Spleen (tissue), 11 donors: Measurements from ENCODE around the gene ADGRG1. TPM values are rescaled to one million over a fixed set of nuclear protein-coding genes. Genes with fewer than 3 reads are reported as not detected.

Experiments used
- DNase-seq: peaks from one replicate; pipeline ENCODE4 v3.0.0-alpha.2; 2020
- H3K27ac ChIP-seq, 8 donors: fragments of 200-600 bp; sonication (generic) in 7 of 8; 1 replicate in 4 of 8; 2 replicates in 4 of 8; pipeline versions ENCODE4 v1.5.0 to v1.8.0; 2016 to 2021; ENCODE audit warnings: inconsistent platforms in 4 of 8, mild to moderate bottlenecking in 4 of 8, moderate library complexity in 1 of 8
- H3K27me3 ChIP-seq, 7 donors: fragments of 200-600 bp; sonication (generic) in 6 of 7; replicated peaks in 1 of 7; 1 replicate in 4 of 7; 2 replicates in 3 of 7; pipeline versions ENCODE4 v1.5.0 to v1.8.0; 2016 to 2021; ENCODE audit warnings: inconsistent platforms in 3 of 7, mild to moderate bottlenecking in 1 of 7
- H3K36me3 ChIP-seq, 6 donors: fragments of 200-600 bp; sonication (generic) in 5 of 6; 1 replicate in 4 of 6; 2 replicates in 2 of 6; pipeline versions ENCODE4 v1.5.0 to v1.8.0; 2016 to 2021; ENCODE audit warnings: inconsistent platforms in 2 of 6
- H3K4me1 ChIP-seq, 6 donors: fragments of 200-600 bp; sonication (generic) in 5 of 6; 1 replicate in 3 of 6; 2 replicates in 3 of 6; pipeline versions ENCODE4 v1.5.0 to v1.8.0; 2016 to 2021; ENCODE audit warnings: inconsistent platforms in 3 of 6
- H3K4me3 ChIP-seq, 8 donors: fragments of 200-600 bp; sonication (generic) in 7 of 8; 1 replicate in 4 of 8; 2 replicates in 4 of 8; pipeline versions ENCODE4 v1.5.0 to v1.8.0; 2016 to 2021; ENCODE audit warnings: inconsistent platforms in 4 of 8, mild to moderate bottlenecking in 4 of 8, moderate library complexity in 2 of 8
- H3K9me3 ChIP-seq, 8 donors: fragments of 200-600 bp; sonication (generic) in 7 of 8; 1 replicate in 4 of 8; 2 replicates in 4 of 8; pipeline versions ENCODE4 v1.5.0 to v1.8.0; 2016 to 2021; ENCODE audit warnings: inconsistent platforms in 4 of 8
- CTCF ChIP-seq, 11 experiments: fragments of 200-600 bp in 7 of 11; fragments of 450-650 bp in 4 of 11; sonication (generic) in 4 of 11; IDR thresholded peaks in 8 of 11; conservative IDR thresholded peaks in 3 of 11; 1 replicate in 7 of 11; 2 replicates in 4 of 11; pipeline versions ENCODE4 v1.4.0 to v1.8.0; 2016 to 2021; ENCODE audit warnings: antibody characterized with exemption in 11 of 11, inconsistent platforms in 4 of 11, mild to moderate bottlenecking in 1 of 11
- POLR2A ChIP-seq, 3 donors: fragments of 450-650 bp; IDR thresholded peaks; one replicate each; pipeline ENCODE4 v1.5.1; 2017; ENCODE audit warnings: antibody characterized with exemption in 3 of 3, mild to moderate bottlenecking in 1 of 3
- POLR2AphosphoS5 ChIP-seq, 3 donors: sonication (generic); formaldehyde crosslinking; IDR thresholded peaks; one replicate each; pipeline ENCODE4 v1.5.1; 2017; ENCODE audit warnings: antibody characterized with exemption in 3 of 3
- WGBS, 5 donors: extraction: QIAGEN DNeasy Blood & Tissue Kit in 3 of 5; methylation state at CpG; one replicate each; pipeline versions ENCODE4 v1.1.5 to v1.1.7; 2013 to 2018; 5-methylcytosine and 5-hydroxymethylcytosine counted together
- intact Hi-C: fragments of 100-400 bp; cut with DNase I; formaldehyde crosslinking; loops from one replicate; pipeline ENCODE4 v1.15.0; 2023; ENCODE audit warnings: low total_unique reads
- polyA plus RNA-seq, 3 donors: library from polyadenylated mRNA; stranded (reverse); fragments of 200-250 nt; gene quantifications; one replicate each; pipeline ENCODE4 v1.2.1, GENCODE V29; 2013
- total RNA-seq, 7 donors: library from RNA; depleted of rRNA in 3 of 7; stranded (reverse); fragments of >200 nt in 3 of 7; fragmentation: NEBNext Ultra II Directional in 4 of 7; extraction: Animal tissue kit (Norgen Biotek cat#: 25700) in 4 of 7; gene quantifications; one replicate each; pipeline versions ENCODE4 v1.1.0 to v1.2.1, GENCODE V29; 2016 to 2021
- donor health status: healthy with polysubstance abuse.
- donor health status: DM: no; HTN: no; CAD: no; lungs with moderate emphysema.
- donor health status: DM: no; HTN: no; CAD: no.
- donor health status: Bipolar disorder and iron deficiency.
- donor health status: healthy.
- donor health status: DM: no; HTN: no; CAD: no.
- donor health status: DM: yes; HTN: yes; CAD: no.

ADGRG1 gene
- total and polyA plus RNA-seq, 10 donors: 1.0 to 23.7 (median 8.2) TPM

GRCh38 chr16:57700781-57701551, 72.5 kb downstream of the ADGRG1 start:
- intact Hi-C loops: no loop called here
- H3K27me3 ChIP-seq: no peaks in the 10 kb centered on the region
- H3K4me3 ChIP-seq: no peak overlapping the region
- no peaks in the 10 kb centered on the region for H3K36me3 ChIP-seq
- TF ChIP-seq POLR2A (IDR thresholded peaks at IDR 0.05): no peak
- no peak for TF ChIP-seq CTCF (IDR thresholded peaks at IDR 0.05 in 8 of 11, conservative IDR thresholded peaks at IDR 0.05 in 3 of 11)
- no peak for TF ChIP-seq POLR2AphosphoS5 (IDR thresholded peaks at IDR 0.05)
- WGBS, 5 donors: 63 to 70% (median 65%) methylated on average over 10 of the region's 10 CpGs
- H3K27ac ChIP-seq: peak overlapping the region in 3 of 8 donors; percentile 5 to 40 (median 33)
- H3K9me3 ChIP-seq: no peaks in the 10 kb centered on the region
- no peak for DNase-seq
- peaks cover 0 to 8% (median 0%) of the 10 kb centered on the region in 6 donors for H3K4me1 ChIP-seq

DNA sequence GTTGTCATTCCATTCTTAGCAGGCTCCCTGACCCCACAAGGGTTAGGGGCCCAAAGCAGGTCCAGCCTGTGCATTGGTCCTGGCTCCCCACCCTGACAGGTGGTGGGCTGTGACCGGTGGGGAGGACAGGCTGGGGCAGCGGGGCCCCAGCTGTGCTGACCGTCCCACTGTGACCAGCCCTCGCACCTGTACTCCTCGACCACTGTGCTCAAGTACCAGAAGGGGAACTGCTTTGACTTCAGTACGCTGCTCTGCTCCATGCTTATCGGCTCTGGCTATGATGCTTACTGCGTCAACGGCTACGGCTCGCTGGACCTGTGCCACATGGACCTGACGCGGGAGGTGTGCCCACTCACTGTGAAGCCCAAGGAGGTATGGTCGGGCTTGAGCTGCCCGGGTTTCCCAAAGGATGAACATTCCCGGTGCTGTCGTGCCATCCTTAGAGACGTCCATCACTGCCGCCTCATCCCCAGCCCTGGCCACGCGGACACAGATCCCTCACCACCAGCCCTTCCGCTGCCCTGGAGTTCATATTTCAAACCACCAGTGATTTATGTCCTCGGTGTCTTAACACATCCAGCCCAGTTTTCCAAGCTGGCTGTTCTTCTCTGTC, 73.4 kb downstream of the ADGRG1 start:
- Histone ChIP-seq H3K4me1 (peaks cover 0 to 8% (median 0%) of the 10 kb centered on the region in 6 donors), H3K27me3 (no peaks in the 10 kb centered on the region), H3K36me3 (no peaks in the 10 kb centered on the region), H3K4me3 (no peak overlapping the region), H3K9me3 (no peaks in the 10 kb centered on the region), H3K27ac (peak overlapping the region in 1 of 8 donors; percentile 40)
- no peak for DNase-seq
- 86 to 91% (median 89%) methylated on average over 18 to 23 of the region's 23 CpGs for WGBS, 5 donors
- intact Hi-C loops: no loop called here
- TF ChIP-seq POLR2AphosphoS5 (IDR thresholded peaks at IDR 0.05) (no peak), CTCF (IDR thresholded peaks at IDR 0.05 in 8 of 11, conservative IDR thresholded peaks at IDR 0.05 in 3 of 11) (no peak), POLR2A (IDR thresholded peaks at IDR 0.05) (no peak)

- no peak overlapping the region for H3K27ac ChIP-seq
- intact Hi-C loops: no loop called here
- no peak for TF ChIP-seq CTCF (IDR thresholded peaks at IDR 0.05 in 8 of 11, conservative IDR thresholded peaks at IDR 0.05 in 3 of 11)
- no peaks in the 10 kb centered on the region for H3K9me3 ChIP-seq
- no peaks in the 10 kb centered on the region for H3K36me3 ChIP-seq
- no peak for DNase-seq
- H3K4me3 ChIP-seq: no peak overlapping the region
- no peaks in the 10 kb centered on the region for H3K27me3 ChIP-seq
- WGBS, 5 donors: 84 to 95% (median 93%) methylated on average over 11 of the region's 11 CpGs
- H3K4me1 ChIP-seq: peaks cover 0 to 8% (median 0%) of the 10 kb centered on the region in 6 donors
Observed at GRCh38 chr16:57703416-57704010, 75.1 kb downstream of the ADGRG1 start.
